Transverse colon (tissue), 4 donors: ENCODE measurements around the gene DOCK3. TPM values are rescaled to one million over a fixed set of nuclear protein-coding genes. Genes with fewer than 3 reads are reported as not detected.
"Not testable (repeated sequence)": the region's sequence is repeated elsewhere in the genome, so short reads cannot be mapped to it uniquely, and the experiment has no call there.

ENCODE experiments used
- DNase-seq: peaks from one replicate; pipeline ENCODE4 v3.0.0-alpha.2; 2019
- H3K27ac ChIP-seq, 4 donors: fragments of 200-600 bp; sonication (generic); 2 replicates each; pipeline ENCODE4 v1.5.1; 2016 to 2018; ENCODE audit warnings: inconsistent platforms in 4 of 4
- H3K27me3 ChIP-seq: fragments of 200-600 bp; sonication (generic); 2 replicates; pipeline ENCODE4 v1.5.1; 2017; ENCODE audit warnings: inconsistent platforms
- H3K36me3 ChIP-seq, 4 donors: fragments of 200-600 bp; sonication (generic); 2 replicates each; pipeline ENCODE4 v1.5.1; 2017 to 2019; ENCODE audit warnings: inconsistent platforms in 4 of 4
- H3K4me1 ChIP-seq, 4 donors: fragments of 200-600 bp; sonication (generic); 2 replicates each; pipeline ENCODE4 v1.5.1; 2017 to 2020; ENCODE audit warnings: inconsistent platforms in 4 of 4
- H3K4me3 ChIP-seq, 4 donors: fragments of 200-600 bp; sonication (generic); 1 replicate in 1 of 4; 2 replicates in 3 of 4; pipeline versions ENCODE4 v1.5.1 to v1.6.1; 2017 to 2019; ENCODE audit warnings: inconsistent platforms in 4 of 4
- H3K9me3 ChIP-seq, 2 donors: fragments of 200-600 bp; sonication (generic); 2 replicates each; pipeline ENCODE4 v1.5.1; 2017 to 2019; ENCODE audit warnings: inconsistent platforms in 2 of 2
- CTCF ChIP-seq, 5 experiments: fragments of 200-600 bp in 3 of 5; fragments of 450-650 bp in 2 of 5; sonication (generic) in 3 of 5; IDR thresholded peaks; 1 replicate in 2 of 5; 2 replicates in 3 of 5; pipeline ENCODE4 v1.5.1; 2016 to 2017; ENCODE audit warnings: antibody characterized with exemption in 5 of 5, inconsistent platforms in 3 of 5, mild to moderate bottlenecking in 2 of 5, moderate library complexity in 1 of 5
- EP300 ChIP-seq: sonication (generic); formaldehyde crosslinking; IDR thresholded peaks from one replicate; pipeline ENCODE4 v1.6.1; 2017; ENCODE audit warnings: antibody characterized with exemption, low read depth
- POLR2A ChIP-seq: fragments of 450-650 bp; IDR thresholded peaks from one replicate; pipeline ENCODE4 v1.6.1; 2016; ENCODE audit warnings: antibody characterized with exemption, mild to moderate bottlenecking, moderate library complexity
- POLR2AphosphoS5 ChIP-seq, 3 donors: sonication (generic); formaldehyde crosslinking; IDR thresholded peaks; one replicate each; pipeline ENCODE4 v1.6.1; 2016; ENCODE audit warnings: antibody characterized with exemption in 3 of 3
- WGBS, 2 donors: methylation state at CpG; one replicate each; pipeline ENCODE4 v1.1.5; 2018; ENCODE audit warnings: low coverage in 1 of 2; 5-methylcytosine and 5-hydroxymethylcytosine counted together
- in situ Hi-C, 4 donors: fragments of 200-750 bp; cut with MboI; loops; one replicate each; pipeline versions ENCODE4 v1.15.0 to v1.15.1; 2017; ENCODE audit warnings: low sequenced_read_pairs in 3 of 4, low pct_ligation_motif_present in 1 of 4, low pct_unique_long_range_greater_than_20kb in 1 of 4
- intact Hi-C: fragments of 100-400 bp; cut with DNase I; formaldehyde crosslinking; loops from one replicate; pipeline ENCODE4 v1.15.1; 2023; ENCODE audit warnings: low total_unique reads
- total RNA-seq, 4 donors: library from RNA; depleted of rRNA; stranded (reverse); fragments of >200 nt; gene quantifications; one replicate each; pipeline ENCODE4 v1.1.0, GENCODE V29; 2016

Gene DOCK3
- total RNA-seq, 4 donors from 2014 or later: 0.41 to 0.75 (median 0.62) TPM

- TF ChIP-seq CTCF (IDR thresholded peaks at IDR 0.05) (no peak), POLR2A (no peak), POLR2AphosphoS5 (IDR thresholded peaks at IDR 0.05) (no peak), EP300 (no peak)
- intact Hi-C loops (no loop called here), in situ Hi-C loops (no loop called here)
- H3K27ac ChIP-seq: no peak overlapping the region
- H3K4me3 ChIP-seq: no peak overlapping the region
- WGBS, 2 donors: 59 to 78% methylated on average over 1 of the region's 1 CpG
- no peaks in the 10 kb centered on the region for H3K27me3 ChIP-seq
- H3K36me3 ChIP-seq: no peaks in the 10 kb centered on the region
- DNase-seq: no peak
- no peaks in the 10 kb centered on the region for H3K4me1 ChIP-seq
- H3K9me3 ChIP-seq: no peaks in the 10 kb centered on the region
Observed at GRCh38 chr3:50777680-50778079, 103.0 kb downstream of the DOCK3 start.

GRCh38 chr3:50781766-50782165 lies 107.0 kb downstream of the DOCK3 start:
- H3K4me3 ChIP-seq, H3K27me3 ChIP-seq, H3K27ac ChIP-seq, in situ Hi-C loops, H3K36me3 ChIP-seq, DNase-seq, intact Hi-C loops, H3K9me3 ChIP-seq, H3K4me1 ChIP-seq: not testable (repeated sequence)
- WGBS, 2 donors: 93 to 94% methylated on average over 2 to 3 of the region's 3 CpGs

GRCh38 chr3:50786631-50787030 lies 111.9 kb downstream of the DOCK3 start:
- H3K4me1 ChIP-seq: no peaks in the 10 kb centered on the region
- no peak for TF ChIP-seq POLR2AphosphoS5 (IDR thresholded peaks at IDR 0.05)
- TF ChIP-seq CTCF (IDR thresholded peaks at IDR 0.05): no peak
- no peak for TF ChIP-seq EP300
- no peak for TF ChIP-seq POLR2A
- H3K27me3 ChIP-seq: no peaks in the 10 kb centered on the region
- no peaks in the 10 kb centered on the region for H3K36me3 ChIP-seq
- WGBS, 2 donors: 62 to 78% methylated on average over 2 to 5 of the region's 5 CpGs
- intact Hi-C loops (no loop called here), in situ Hi-C loops (no loop called here)
- H3K27ac ChIP-seq: no peak overlapping the region
- H3K4me3 ChIP-seq: no peak overlapping the region
- no peaks in the 10 kb centered on the region for H3K9me3 ChIP-seq
- no peak for DNase-seq

GRCh38 chr3:50790894-50791293 lies 116.2 kb downstream of the DOCK3 start:
- not testable (repeated sequence) for H3K27me3 ChIP-seq, DNase-seq

GRCh38 chr3:50792568-50792967 lies 117.8 kb downstream of the DOCK3 start:
- WGBS, 2 donors: 48 to 77% methylated on average over 3 to 4 of the region's 4 CpGs
- H3K27ac ChIP-seq: no peak overlapping the region
- DNase-seq: no peak
- no peaks in the 10 kb centered on the region for H3K27me3 ChIP-seq
- H3K36me3 ChIP-seq: no peaks in the 10 kb centered on the region
- intact Hi-C loops: no loop called here
- H3K9me3 ChIP-seq: no peaks in the 10 kb centered on the region
- no peak for TF ChIP-seq CTCF (IDR thresholded peaks at IDR 0.05)
- TF ChIP-seq POLR2AphosphoS5 (IDR thresholded peaks at IDR 0.05): no peak
- TF ChIP-seq POLR2A: no peak
- no peak for TF ChIP-seq EP300
- in situ Hi-C loops: no loop called here
- H3K4me3 ChIP-seq: no peak overlapping the region
- H3K4me1 ChIP-seq: no peaks in the 10 kb centered on the region

More at GRCh38 chr3:50790894-50791293, 116.2 kb downstream of the DOCK3 start:
- in situ Hi-C loops, intact Hi-C loops, H3K4me1 ChIP-seq, H3K9me3 ChIP-seq, H3K27ac ChIP-seq, H3K36me3 ChIP-seq, H3K4me3 ChIP-seq: not testable (repeated sequence)
- 83 to 90% methylated on average over 2 to 3 of the region's 3 CpGs for WGBS, 2 donors

- H3K4me1 ChIP-seq, H3K4me3 ChIP-seq, H3K27me3 ChIP-seq, H3K27ac ChIP-seq, intact Hi-C loops, DNase-seq, H3K36me3 ChIP-seq, in situ Hi-C loops: not testable (repeated sequence)
- WGBS, 2 donors: 96% methylated on average over 9 of the region's 27 CpGs; no CpG with 5 or more reads in 1 of the 2 donors
- H3K9me3 ChIP-seq: peaks cover 17 to 27% of the 10 kb centered on the region in 2 donors
Observed at GRCh38 chr3:50803805-50804204, 129.1 kb downstream of the DOCK3 start.

GRCh38 chr3:50804376-50804775 lies 129.6 kb downstream of the DOCK3 start:
- H3K9me3 ChIP-seq: peaks cover 12 to 25% of the 10 kb centered on the region in 2 donors
- DNase-seq, H3K27me3 ChIP-seq, intact Hi-C loops, H3K4me3 ChIP-seq, H3K36me3 ChIP-seq, H3K4me1 ChIP-seq, in situ Hi-C loops, H3K27ac ChIP-seq: not testable (repeated sequence)
- WGBS, 2 donors: 94 to 96% methylated on average over 11 to 20 of the region's 20 CpGs
